GM13976 (cell line): ENCODE data around the gene OR2H2.
A peak's percentile ranks its signal among the peaks of the same experiment; 100 is the strongest.

Source experiments
- DNase-seq: peaks from one replicate; pipeline ENCODE4 v3.0.0; 2012; ENCODE audit warnings: low spot score
- in situ Hi-C: fragments of 300-500 bp; cut with MboI; formaldehyde crosslinking; loops from one replicate; pipeline ENCODE4 v1.12.0; 2022; ENCODE audit warnings: low sequenced_read_pairs, mixed read lengths, inconsistent platforms; ENCODE audit not compliant: unreplicated experiment
- TF ChIP-seq, protein P1 (sequence below): IDR thresholded peaks from 2 replicates; pipeline ENCODE4 v1.5.1; 2012; ENCODE audit warnings: borderline replicate concordance, mild to moderate bottlenecking; ENCODE audit not compliant: insufficient read depth; ENCODE audit errors: extremely low read depth, missing control alignments, control extremely low read depth

OR2H2 gene

DNA sequence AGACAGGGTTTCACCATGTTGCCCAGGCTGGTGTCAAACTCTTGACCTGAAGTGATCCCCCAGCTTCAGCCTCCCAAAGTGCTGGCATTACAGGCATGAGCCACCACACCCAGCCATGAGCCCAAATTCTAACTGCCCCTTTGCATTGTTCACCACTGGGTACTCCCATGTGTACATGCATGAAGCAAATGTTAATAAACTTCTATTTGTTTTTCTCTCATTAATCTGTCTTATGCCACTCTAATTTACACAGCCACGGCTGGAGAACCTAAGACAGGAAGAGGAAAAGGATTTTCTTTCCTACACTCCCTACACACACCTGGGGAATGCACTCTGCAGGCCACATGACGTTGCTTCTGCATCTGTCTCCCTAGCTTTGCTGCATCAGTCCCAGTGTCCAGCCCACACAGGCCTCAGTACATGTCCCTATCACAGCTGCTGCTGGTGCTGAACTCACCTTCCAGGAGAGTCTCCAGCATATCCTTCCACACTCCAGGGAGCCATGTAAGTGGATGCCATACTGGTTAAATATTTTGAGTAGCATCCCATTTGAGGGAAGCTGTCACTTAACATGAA, 13.3 kb downstream of the OR2H2 start:
- DNase-seq = no peak
- in situ Hi-C loops = no loop called here
- TF ChIP-seq, protein P1, sequence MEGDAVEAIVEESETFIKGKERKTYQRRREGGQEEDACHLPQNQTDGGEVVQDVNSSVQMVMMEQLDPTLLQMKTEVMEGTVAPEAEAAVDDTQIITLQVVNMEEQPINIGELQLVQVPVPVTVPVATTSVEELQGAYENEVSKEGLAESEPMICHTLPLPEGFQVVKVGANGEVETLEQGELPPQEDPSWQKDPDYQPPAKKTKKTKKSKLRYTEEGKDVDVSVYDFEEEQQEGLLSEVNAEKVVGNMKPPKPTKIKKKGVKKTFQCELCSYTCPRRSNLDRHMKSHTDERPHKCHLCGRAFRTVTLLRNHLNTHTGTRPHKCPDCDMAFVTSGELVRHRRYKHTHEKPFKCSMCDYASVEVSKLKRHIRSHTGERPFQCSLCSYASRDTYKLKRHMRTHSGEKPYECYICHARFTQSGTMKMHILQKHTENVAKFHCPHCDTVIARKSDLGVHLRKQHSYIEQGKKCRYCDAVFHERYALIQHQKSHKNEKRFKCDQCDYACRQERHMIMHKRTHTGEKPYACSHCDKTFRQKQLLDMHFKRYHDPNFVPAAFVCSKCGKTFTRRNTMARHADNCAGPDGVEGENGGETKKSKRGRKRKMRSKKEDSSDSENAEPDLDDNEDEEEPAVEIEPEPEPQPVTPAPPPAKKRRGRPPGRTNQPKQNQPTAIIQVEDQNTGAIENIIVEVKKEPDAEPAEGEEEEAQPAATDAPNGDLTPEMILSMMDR = no peak

DNA sequence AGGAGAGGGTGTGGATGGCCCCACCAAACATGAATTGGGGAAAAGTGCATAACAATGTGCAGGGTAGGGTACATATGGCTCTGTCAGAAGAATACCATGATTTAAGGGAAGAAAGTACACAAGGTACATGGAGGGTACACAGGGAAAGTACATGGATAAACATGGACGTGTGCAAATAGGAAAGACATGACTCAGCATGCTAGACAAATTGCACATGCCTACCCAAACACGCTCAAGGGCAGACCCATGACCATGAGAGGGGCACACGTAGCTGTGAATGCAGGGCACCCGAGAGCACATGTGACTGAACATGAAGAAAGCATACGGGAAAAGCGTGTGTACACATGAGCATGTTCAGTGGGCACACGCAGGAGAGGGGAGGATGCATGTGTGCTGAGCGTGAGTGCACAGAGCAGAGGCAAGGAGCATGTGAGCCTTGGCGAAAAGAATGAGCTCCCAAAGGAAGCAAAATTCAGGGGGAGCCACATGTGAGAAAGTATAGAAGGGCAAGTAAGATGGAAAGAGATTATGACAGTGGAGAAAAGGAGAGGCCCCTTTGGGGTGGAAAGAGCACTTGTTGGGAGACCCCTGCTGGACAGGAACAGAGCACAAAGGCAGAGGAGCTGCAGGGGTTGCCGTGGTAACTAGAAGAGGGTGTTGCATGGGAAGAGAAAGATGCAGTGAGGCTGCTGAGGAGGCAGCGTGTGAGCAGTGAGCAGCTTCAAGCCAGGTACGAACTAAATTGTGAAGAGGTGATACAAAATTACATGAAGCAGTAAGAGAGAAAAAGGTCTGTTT, 17.8 kb downstream of the OR2H2 start:
- TF ChIP-seq, protein P1 = no peak
- DNase-seq = peak; percentile 46
- in situ Hi-C loops = no loop called here

DNA sequence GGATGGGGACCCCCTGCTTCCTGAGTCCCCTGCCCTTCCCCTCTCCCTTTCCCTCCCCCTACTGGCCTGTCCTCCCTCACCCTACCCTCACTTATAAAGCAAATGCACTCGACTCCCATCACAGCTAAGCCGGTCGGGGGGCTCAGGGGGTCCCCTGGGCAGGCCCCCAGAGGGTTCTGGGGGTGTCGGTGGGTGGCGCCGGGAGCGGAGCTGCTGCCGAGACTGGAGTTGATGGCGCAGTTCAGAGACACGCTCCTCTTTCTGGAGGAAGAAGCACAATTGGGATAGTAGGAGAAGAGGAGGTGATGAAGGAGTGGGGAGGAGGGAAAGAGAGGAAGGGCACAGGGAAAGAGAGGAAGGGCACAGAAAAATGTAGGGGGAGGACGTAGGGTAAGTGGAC, 18.5 kb downstream of the OR2H2 start:
- no peak for DNase-seq
- in situ Hi-C loops = no loop called here
- TF ChIP-seq, protein P1 = no peak

DNA sequence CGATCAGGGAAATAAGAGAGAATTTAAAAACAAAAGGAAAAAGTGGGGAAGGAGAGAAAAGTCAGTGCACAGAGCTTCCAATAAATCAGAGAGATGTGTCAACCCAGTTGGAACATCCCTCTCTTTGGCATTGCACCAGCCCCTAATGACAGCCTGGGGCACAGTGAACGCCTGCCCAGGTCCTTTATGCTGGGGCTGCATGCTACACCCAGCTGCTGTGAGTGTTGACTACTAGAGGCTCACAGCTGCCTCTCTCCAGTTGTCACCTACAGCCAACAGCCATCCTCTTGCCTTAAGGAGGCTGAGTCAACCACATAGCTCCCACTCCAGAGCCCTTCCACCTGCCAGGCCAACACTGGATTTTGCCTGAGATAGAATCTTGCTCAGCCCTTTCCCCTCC, 19.0 kb downstream of the OR2H2 start:
- DNase-seq = no peak
- in situ Hi-C loops = no loop called here
- TF ChIP-seq, protein P1 = no peak

DNA sequence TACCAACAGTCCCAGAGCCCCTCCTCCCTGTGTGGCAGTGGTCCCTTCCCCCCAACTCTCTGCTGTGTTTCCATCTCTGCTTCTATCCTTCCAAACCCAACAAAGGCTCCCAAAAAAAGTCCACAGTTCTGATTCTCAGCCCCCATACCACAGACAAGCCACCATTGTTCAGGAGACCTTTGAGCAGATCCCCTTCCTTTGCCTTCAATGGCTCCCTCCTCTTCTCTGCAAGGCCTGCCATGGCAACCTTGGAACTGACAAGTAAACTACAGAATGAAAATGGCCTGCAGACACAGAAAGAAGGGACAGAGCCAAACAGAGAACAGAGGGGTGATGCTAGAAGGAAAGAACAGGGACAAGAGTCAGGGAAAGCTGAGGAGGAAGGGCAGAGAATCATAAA, 23.2 kb downstream of the OR2H2 start:
- TF ChIP-seq, protein P1 = no peak
- in situ Hi-C loops = no loop called here
- no peak for DNase-seq

DNA sequence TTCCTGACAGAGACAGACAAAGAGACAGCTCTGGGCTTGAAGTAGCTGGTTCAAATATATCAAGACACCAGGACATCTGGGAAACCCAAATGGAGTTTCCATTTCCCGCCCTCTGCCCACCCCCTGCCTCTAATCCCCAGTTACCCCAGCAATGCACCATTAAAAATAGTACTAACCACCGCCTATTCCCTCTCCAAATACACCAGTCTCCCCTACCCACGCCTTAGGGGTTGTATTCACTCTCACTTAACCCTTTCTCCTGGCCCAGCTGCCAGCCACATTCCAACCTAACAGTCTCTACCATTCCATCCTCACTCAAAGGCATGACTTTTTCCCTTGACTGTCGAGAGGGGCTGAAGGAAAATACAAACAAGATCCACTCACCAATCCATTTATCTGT, 25.6 kb downstream of the OR2H2 start:
- TF ChIP-seq, protein P1 = no peak
- in situ Hi-C loops = no loop called here
- no peak for DNase-seq
